ENCODE data around the gene HHATL. TPM values are rescaled to one million over a fixed set of nuclear protein-coding genes. Genes with fewer than 3 reads are reported as not detected.

HHATL gene
- total RNA-seq, 3 donors from 2014 or later, result 0.70 TPM; not detected in 2

- no peaks in the 10 kb centered on the region for H3K9me3 ChIP-seq
- no peaks in the 10 kb centered on the region for H3K36me3 ChIP-seq (ENCODE audit: low read depth)
- DNase-seq, result no peak
- no peaks in the 10 kb centered on the region for H3K4me1 ChIP-seq (ENCODE audit: low read depth)
- no peak overlapping the region for H3K4me3 ChIP-seq
- intact Hi-C loops (cut with DNase I, micrococcal nuclease), result loop anchor here in 1 of 2 donors (10.0 kb wide), 1 partner anchor 88 kb away; the partner anchor contains the start of gene ZBTB47
- no peak for ATAC-seq
- TF ChIP-seq CTCF (IDR thresholded peaks at IDR 0.05), result no peak
Observed at GRCh38 chr3:42742688-42743087, 40.1 kb upstream of the HHATL start.

- no peaks in the 10 kb centered on the region for H3K4me1 ChIP-seq (ENCODE audit: low read depth)
- DNase-seq (no peak), ATAC-seq (no peak)
- H3K9me3 ChIP-seq, result no peaks in the 10 kb centered on the region
- intact Hi-C loops (cut with DNase I, micrococcal nuclease), result loop anchor here in 1 of 2 donors (10.0 kb wide), 1 partner anchor 87 kb away; the partner anchor contains the start of gene ZBTB47
- H3K4me3 ChIP-seq, result no peak overlapping the region
- TF ChIP-seq CTCF (IDR thresholded peaks at IDR 0.05), result no peak
- no peaks in the 10 kb centered on the region for H3K36me3 ChIP-seq (ENCODE audit: low read depth)
Observed at GRCh38 chr3:42742259-42742658, 39.7 kb upstream of the HHATL start.

GRCh38 chr3:42741796-42742195, 39.2 kb upstream of the HHATL start:
- no peak for DNase-seq
- no peak for TF ChIP-seq CTCF (IDR thresholded peaks at IDR 0.05)
- no peaks in the 10 kb centered on the region for H3K36me3 ChIP-seq (ENCODE audit: low read depth)
- no peaks in the 10 kb centered on the region for H3K4me1 ChIP-seq (ENCODE audit: low read depth)
- intact Hi-C loops (cut with DNase I, micrococcal nuclease), result loop anchor here in 1 of 2 donors (10.0 kb wide), 1 partner anchor 87 kb away; the partner anchor contains the start of gene ZBTB47
- no peak overlapping the region for H3K4me3 ChIP-seq
- no peaks in the 10 kb centered on the region for H3K9me3 ChIP-seq
- ATAC-seq, result no peak

- no peaks in the 10 kb centered on the region for H3K9me3 ChIP-seq
- ATAC-seq (no peak), DNase-seq (no peak)
- intact Hi-C loops (cut with DNase I, micrococcal nuclease), result loop anchor here in 1 of 2 donors (10.0 kb wide), 1 partner anchor 85 kb away; the partner anchor contains the start of gene ZBTB47
- H3K4me1 ChIP-seq (ENCODE audit: low read depth), result no peaks in the 10 kb centered on the region
- TF ChIP-seq CTCF (IDR thresholded peaks at IDR 0.05), result no peak
- H3K4me3 ChIP-seq, result no peak overlapping the region
- no peaks in the 10 kb centered on the region for H3K36me3 ChIP-seq (ENCODE audit: low read depth)
Observed at GRCh38 chr3:42739401-42740158, 37.0 kb upstream of the HHATL start.

GRCh38 chr3:42736531-42736930, 33.9 kb upstream of the HHATL start:
- TF ChIP-seq CTCF (IDR thresholded peaks at IDR 0.05), result no peak
- intact Hi-C loops (cut with DNase I, micrococcal nuclease), result no loop called here

More at GRCh38 chr3:42736531-42736930, 33.9 kb upstream of the HHATL start:
- no peak for DNase-seq
- ATAC-seq, result no peak
- no peak overlapping the region for H3K4me3 ChIP-seq
- no peaks in the 10 kb centered on the region for H3K36me3 ChIP-seq (ENCODE audit: low read depth)
- H3K9me3 ChIP-seq, result no peaks in the 10 kb centered on the region
- no peaks in the 10 kb centered on the region for H3K4me1 ChIP-seq (ENCODE audit: low read depth)

All from mucosa of descending colon (tissue), 3 donors.